DOHH2 (cell line): ENCODE measurements around the gene ANKRD2.

Experiments
- H3F3A ChIP-seq: fragments of 200-600 bp; sonication (generic), shearing (Covaris generic); 2 replicates; pipeline ENCODE4 v1.6.0; 2016; ENCODE audit warnings: antibody characterized with exemption, mild to moderate bottlenecking; ENCODE audit not compliant: control insufficient read depth, insufficient read depth
- H3K27ac ChIP-seq: fragments of 200-600 bp; sonication (generic); 2 replicates; pipeline ENCODE4 v1.5.1; 2014; ENCODE audit warnings: low read depth, mild to moderate bottlenecking, low read length, moderate library complexity
- H3K27me3 ChIP-seq: fragments of 200-600 bp; sonication (generic); 2 replicates; pipeline ENCODE4 v1.6.1; 2014; ENCODE audit warnings: mild to moderate bottlenecking, low read length, mixed read lengths; ENCODE audit not compliant: control insufficient read depth
- H3K36me3 ChIP-seq: fragments of 200-600 bp; sonication (generic); 2 replicates; pipeline ENCODE4 v1.6.1; 2014; ENCODE audit warnings: mild to moderate bottlenecking, low read length, moderate library complexity, mixed read lengths; ENCODE audit not compliant: control insufficient read depth
- H3K4me1 ChIP-seq: fragments of 200-600 bp; sonication (generic); 2 replicates; pipeline ENCODE4 v1.6.1; 2014; ENCODE audit warnings: mild to moderate bottlenecking, low read length, mixed read lengths; ENCODE audit not compliant: control insufficient read depth
- H3K4me2 ChIP-seq: fragments of 200-600 bp; sonication (generic); 2 replicates; pipeline ENCODE4 v1.6.0; 2014; ENCODE audit warnings: mild to moderate bottlenecking, low read length, moderate library complexity
- H3K4me3 ChIP-seq: fragments of 200-600 bp; sonication (generic); 2 replicates; pipeline ENCODE4 v1.5.1; 2014; ENCODE audit warnings: mild to moderate bottlenecking, low read length, mixed read lengths
- H3K79me2 ChIP-seq: fragments of 200-600 bp; sonication (generic); 2 replicates; pipeline ENCODE4 v1.6.1; 2014; ENCODE audit warnings: mild to moderate bottlenecking, low read length, mixed read lengths; ENCODE audit not compliant: control insufficient read depth
- H3K9me2 ChIP-seq: fragments of 200-600 bp; sonication (generic); replicated peaks from 2 replicates; pipeline ENCODE4 v1.6.1; 2014; ENCODE audit warnings: mild to moderate bottlenecking, low read length, mixed read lengths; ENCODE audit not compliant: control insufficient read depth
- H3K9me3 ChIP-seq: fragments of 200-600 bp; sonication (generic); 2 replicates; pipeline ENCODE4 v1.6.1; 2014; ENCODE audit warnings: antibody characterized with exemption, low read length, mixed read lengths; ENCODE audit not compliant: control insufficient read depth, insufficient read depth
- H4K20me1 ChIP-seq: fragments of 200-600 bp; sonication (generic); 2 replicates; pipeline ENCODE4 v1.6.0; 2014; ENCODE audit warnings: low read depth, mild to moderate bottlenecking, antibody characterized with exemption, low read length, moderate library complexity; ENCODE audit not compliant: control insufficient read depth, insufficient read depth
- EZH2phosphoT487 ChIP-seq: fragments of 200-600 bp; sonication (generic); IDR thresholded peaks from 2 replicates; pipeline ENCODE4 v1.6.1; 2017; ENCODE audit warnings: borderline replicate concordance, mild to moderate bottlenecking, antibody characterized with exemption, low read length, moderate library complexity, mixed read lengths
- TF ChIP-seq, protein P1 (sequence below): fragments of 200-600 bp; sonication (generic); IDR thresholded peaks from one replicate; pipeline ENCODE4 v1.5.1; 2014; ENCODE audit warnings: antibody characterized with exemption, mild to moderate bottlenecking, low read depth, low read length; ENCODE audit not compliant: poor library complexity, severe bottlenecking

The ANKRD2 gene

DNA sequence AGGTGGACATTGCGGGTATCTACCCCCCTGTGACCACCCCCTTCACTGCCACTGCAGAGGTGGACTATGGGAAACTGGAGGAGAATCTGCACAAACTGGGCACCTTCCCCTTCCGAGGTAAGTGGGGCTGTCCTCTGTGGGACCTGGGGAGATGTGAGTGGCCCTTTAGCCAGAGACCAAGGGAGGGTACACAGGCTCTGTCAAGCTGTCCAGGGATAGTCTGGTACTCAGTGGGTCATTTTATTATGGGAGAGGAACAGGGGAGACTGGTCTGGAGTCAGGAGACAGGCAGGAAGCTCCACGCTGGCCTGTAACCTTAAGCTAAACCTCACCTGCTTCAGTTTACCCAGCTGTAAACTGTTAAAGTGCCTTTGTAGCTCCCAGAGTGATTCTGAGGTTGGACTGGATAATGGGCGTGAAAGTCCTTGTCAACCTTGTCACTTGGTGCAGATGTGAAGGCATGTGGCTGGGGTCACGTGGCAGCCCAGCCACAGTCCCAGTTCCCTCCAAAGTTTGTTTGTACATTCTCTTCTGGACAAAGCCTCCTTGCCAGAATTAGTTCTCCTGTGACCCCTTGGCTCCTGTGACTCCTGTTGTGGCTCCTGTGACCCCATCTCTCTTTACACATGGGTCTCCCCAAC lies 12.3 kb downstream of the ANKRD2 start:
- Histone ChIP-seq H3K4me2 (no peak overlapping the region), H3K9me3 (no peaks in the 10 kb centered on the region), H3F3A (no peaks in the 10 kb centered on the region), H3K9me2 (no peaks in the 10 kb centered on the region), H4K20me1 (no peaks in the 10 kb centered on the region), H3K27ac (no peak overlapping the region), H3K4me1 (no peaks in the 10 kb centered on the region), H3K4me3 (no peak overlapping the region), H3K36me3 (no peaks in the 10 kb centered on the region), H3K79me2 (no peaks in the 10 kb centered on the region), H3K27me3 (no peaks in the 10 kb centered on the region)
- TF ChIP-seq EZH2phosphoT487: no peak
- TF ChIP-seq, protein P1, sequence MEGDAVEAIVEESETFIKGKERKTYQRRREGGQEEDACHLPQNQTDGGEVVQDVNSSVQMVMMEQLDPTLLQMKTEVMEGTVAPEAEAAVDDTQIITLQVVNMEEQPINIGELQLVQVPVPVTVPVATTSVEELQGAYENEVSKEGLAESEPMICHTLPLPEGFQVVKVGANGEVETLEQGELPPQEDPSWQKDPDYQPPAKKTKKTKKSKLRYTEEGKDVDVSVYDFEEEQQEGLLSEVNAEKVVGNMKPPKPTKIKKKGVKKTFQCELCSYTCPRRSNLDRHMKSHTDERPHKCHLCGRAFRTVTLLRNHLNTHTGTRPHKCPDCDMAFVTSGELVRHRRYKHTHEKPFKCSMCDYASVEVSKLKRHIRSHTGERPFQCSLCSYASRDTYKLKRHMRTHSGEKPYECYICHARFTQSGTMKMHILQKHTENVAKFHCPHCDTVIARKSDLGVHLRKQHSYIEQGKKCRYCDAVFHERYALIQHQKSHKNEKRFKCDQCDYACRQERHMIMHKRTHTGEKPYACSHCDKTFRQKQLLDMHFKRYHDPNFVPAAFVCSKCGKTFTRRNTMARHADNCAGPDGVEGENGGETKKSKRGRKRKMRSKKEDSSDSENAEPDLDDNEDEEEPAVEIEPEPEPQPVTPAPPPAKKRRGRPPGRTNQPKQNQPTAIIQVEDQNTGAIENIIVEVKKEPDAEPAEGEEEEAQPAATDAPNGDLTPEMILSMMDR: no peak

GRCh38 chr10:97585439-97585811 lies 12.8 kb downstream of the ANKRD2 start:
- Histone ChIP-seq H3K27me3 (no peaks in the 10 kb centered on the region), H3K79me2 (no peaks in the 10 kb centered on the region), H3K4me1 (no peaks in the 10 kb centered on the region), H4K20me1 (no peaks in the 10 kb centered on the region), H3K36me3 (no peaks in the 10 kb centered on the region), H3F3A (no peaks in the 10 kb centered on the region), H3K4me2 (no peak overlapping the region), H3K27ac (no peak overlapping the region), H3K9me2 (no peaks in the 10 kb centered on the region), H3K4me3 (no peak overlapping the region), H3K9me3 (no peaks in the 10 kb centered on the region)
- TF ChIP-seq EZH2phosphoT487: no peak
- TF ChIP-seq, protein P1: no peak

GRCh38 chr10:97587183-97587582 lies 14.6 kb downstream of the ANKRD2 start:
- no peaks in the 10 kb centered on the region for H4K20me1 ChIP-seq
- no peaks in the 10 kb centered on the region for H3K36me3 ChIP-seq
- TF ChIP-seq, protein P1: no peak
- no peak for TF ChIP-seq EZH2phosphoT487
- peaks cover 9% of the 10 kb centered on the region; the same call in 1 of the 2 replicates for H3K4me1 ChIP-seq
- no peaks in the 10 kb centered on the region for H3K27me3 ChIP-seq
- no peak overlapping the region for H3K4me3 ChIP-seq
- no peak overlapping the region for H3K4me2 ChIP-seq
- no peaks in the 10 kb centered on the region for H3K9me2 ChIP-seq
- H3K27ac ChIP-seq: no peak overlapping the region
- no peaks in the 10 kb centered on the region for H3F3A ChIP-seq
- H3K79me2 ChIP-seq: no peaks in the 10 kb centered on the region
- no peaks in the 10 kb centered on the region for H3K9me3 ChIP-seq
